SU-DHL-6 (cell line): ENCODE measurements around the gene IQCM.

Source experiments
- EZH2phosphoT487 ChIP-seq: fragments of 200-600 bp; sonication (generic), shearing (Covaris generic); conservative IDR thresholded peaks from 2 replicates; pipeline ENCODE4 v1.6.1; 2018; ENCODE audit warnings: mild to moderate bottlenecking, antibody characterized with exemption, low read length, moderate library complexity, mixed read lengths
- TF ChIP-seq, protein P1 (sequence below): fragments of 200-600 bp; sonication (generic); IDR thresholded peaks from one replicate; pipeline ENCODE4 v1.5.1; 2017; ENCODE audit warnings: antibody characterized with exemption, mild to moderate bottlenecking, low read length, moderate library complexity; ENCODE audit not compliant: insufficient read depth, poor library complexity, severe bottlenecking

DNA sequence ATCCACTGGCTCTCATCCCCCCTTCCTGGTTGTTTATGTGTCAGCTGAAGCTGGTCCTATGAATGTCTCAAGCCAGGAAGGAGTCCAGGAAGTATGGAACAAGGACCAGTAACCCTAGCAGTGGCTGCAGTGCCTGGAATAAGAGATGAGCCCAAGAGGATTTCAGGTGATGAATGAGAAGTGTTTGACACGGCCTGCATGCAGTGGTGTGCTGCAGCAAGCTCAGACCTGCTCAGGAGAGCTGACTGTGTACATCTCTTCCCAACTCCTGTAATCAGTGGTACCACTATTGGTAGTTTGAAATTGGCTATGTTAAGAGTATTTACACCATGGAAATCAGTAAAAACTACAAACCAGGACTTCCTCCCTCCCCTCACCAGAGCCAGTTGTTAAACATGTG, 88.0 kb downstream of the IQCM start:
- TF ChIP-seq, protein P1, sequence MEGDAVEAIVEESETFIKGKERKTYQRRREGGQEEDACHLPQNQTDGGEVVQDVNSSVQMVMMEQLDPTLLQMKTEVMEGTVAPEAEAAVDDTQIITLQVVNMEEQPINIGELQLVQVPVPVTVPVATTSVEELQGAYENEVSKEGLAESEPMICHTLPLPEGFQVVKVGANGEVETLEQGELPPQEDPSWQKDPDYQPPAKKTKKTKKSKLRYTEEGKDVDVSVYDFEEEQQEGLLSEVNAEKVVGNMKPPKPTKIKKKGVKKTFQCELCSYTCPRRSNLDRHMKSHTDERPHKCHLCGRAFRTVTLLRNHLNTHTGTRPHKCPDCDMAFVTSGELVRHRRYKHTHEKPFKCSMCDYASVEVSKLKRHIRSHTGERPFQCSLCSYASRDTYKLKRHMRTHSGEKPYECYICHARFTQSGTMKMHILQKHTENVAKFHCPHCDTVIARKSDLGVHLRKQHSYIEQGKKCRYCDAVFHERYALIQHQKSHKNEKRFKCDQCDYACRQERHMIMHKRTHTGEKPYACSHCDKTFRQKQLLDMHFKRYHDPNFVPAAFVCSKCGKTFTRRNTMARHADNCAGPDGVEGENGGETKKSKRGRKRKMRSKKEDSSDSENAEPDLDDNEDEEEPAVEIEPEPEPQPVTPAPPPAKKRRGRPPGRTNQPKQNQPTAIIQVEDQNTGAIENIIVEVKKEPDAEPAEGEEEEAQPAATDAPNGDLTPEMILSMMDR, result no peak
- no peak for TF ChIP-seq EZH2phosphoT487
